ES-I3 (cell line): Measurements from ENCODE around the gene MON2.

Experiments
- H3K36me3 ChIP-seq: 2 replicates; pipeline ENCODE4 v1.6.1; 2013; ENCODE audit warnings: mild to moderate bottlenecking, low read length, control low read depth, moderate library complexity; ENCODE audit not compliant: insufficient read depth
- H3K4me1 ChIP-seq: 2 replicates; pipeline ENCODE4 v1.6.1; 2013; ENCODE audit warnings: mild to moderate bottlenecking, control low read depth, low read length; ENCODE audit not compliant: insufficient read depth
- H3K9ac ChIP-seq: 2 replicates; pipeline ENCODE4 v1.6.1; 2013; ENCODE audit warnings: low read depth, mild to moderate bottlenecking, low read length, moderate library complexity
- H3K9me3 ChIP-seq: 2 replicates; pipeline ENCODE4 v1.6.1; 2013; ENCODE audit warnings: mild to moderate bottlenecking, low read length, moderate library complexity; ENCODE audit not compliant: control insufficient read depth, insufficient read depth

Gene MON2

GRCh38 chr12:62627181-62627580, 160.6 kb downstream of the MON2 start:
- Histone ChIP-seq H3K4me1 (peaks cover 20% of the 10 kb centered on the region), H3K36me3 (no peaks in the 10 kb centered on the region), H3K9ac (no peak overlapping the region), H3K9me3 (no peaks in the 10 kb centered on the region)

GRCh38 chr12:62629413-62629812, 162.8 kb downstream of the MON2 start:
- no peaks in the 10 kb centered on the region for H3K9me3 ChIP-seq
- no peaks in the 10 kb centered on the region for H3K36me3 ChIP-seq
- no peak overlapping the region for H3K9ac ChIP-seq
- peaks cover 20% of the 10 kb centered on the region for H3K4me1 ChIP-seq

GRCh38 chr12:62629971-62630739, 163.5 kb downstream of the MON2 start:
- Histone ChIP-seq H3K4me1 (peaks cover 20% of the 10 kb centered on the region), H3K9me3 (no peaks in the 10 kb centered on the region), H3K36me3 (no peaks in the 10 kb centered on the region), H3K9ac (no peak overlapping the region)

- Histone ChIP-seq H3K4me1 (peaks cover 20% of the 10 kb centered on the region), H3K9me3 (no peaks in the 10 kb centered on the region), H3K9ac (peak overlapping the region; percentile 60; the same call in 1 of the 2 replicates)
Observed at GRCh38 chr12:62631471-62632410, 165.1 kb downstream of the MON2 start.

GRCh38 chr12:62632411-62632918, 165.8 kb downstream of the MON2 start:
- peak overlapping the region; percentile 60; the same call in 1 of the 2 replicates for H3K9ac ChIP-seq
- H3K4me1 ChIP-seq, result peaks cover 20% of the 10 kb centered on the region
- no peaks in the 10 kb centered on the region for H3K36me3 ChIP-seq
- no peaks in the 10 kb centered on the region for H3K9me3 ChIP-seq

More at GRCh38 chr12:62631471-62632410, 165.1 kb downstream of the MON2 start:
- no peaks in the 10 kb centered on the region for H3K36me3 ChIP-seq

- Histone ChIP-seq H3K9ac (no peak overlapping the region), H3K36me3 (no peaks in the 10 kb centered on the region), H3K9me3 (no peaks in the 10 kb centered on the region), H3K4me1 (peaks cover 8% of the 10 kb centered on the region; the same call in 1 of the 2 replicates)
Observed at GRCh38 chr12:62635649-62636048, 169.0 kb downstream of the MON2 start.

GRCh38 chr12:62637679-62638078, 171.1 kb downstream of the MON2 start:
- Histone ChIP-seq H3K36me3 (no peaks in the 10 kb centered on the region), H3K4me1 (peaks cover 11% of the 10 kb centered on the region), H3K9me3 (no peaks in the 10 kb centered on the region), H3K9ac (no peak overlapping the region)

GRCh38 chr12:62640910-62641448, 174.4 kb downstream of the MON2 start:
- Histone ChIP-seq H3K4me1 (peaks cover 11% of the 10 kb centered on the region), H3K9ac (no peak overlapping the region), H3K9me3 (no peaks in the 10 kb centered on the region), H3K36me3 (no peaks in the 10 kb centered on the region)

GRCh38 chr12:62642486-62642885, 175.9 kb downstream of the MON2 start:
- no peak overlapping the region for H3K9ac ChIP-seq
- peaks cover 11% of the 10 kb centered on the region for H3K4me1 ChIP-seq
- no peaks in the 10 kb centered on the region for H3K9me3 ChIP-seq
- H3K36me3 ChIP-seq, result no peaks in the 10 kb centered on the region

GRCh38 chr12:62643486-62643885, 176.9 kb downstream of the MON2 start:
- H3K4me1 ChIP-seq, result peaks cover 11% of the 10 kb centered on the region
- H3K9me3 ChIP-seq, result no peaks in the 10 kb centered on the region
- H3K36me3 ChIP-seq, result no peaks in the 10 kb centered on the region
- no peak overlapping the region for H3K9ac ChIP-seq

GRCh38 chr12:62646566-62646965, 179.9 kb downstream of the MON2 start:
- Histone ChIP-seq H3K36me3 (no peaks in the 10 kb centered on the region), H3K4me1 (peaks cover under 1% of the 10 kb centered on the region), H3K9ac (no peak overlapping the region), H3K9me3 (no peaks in the 10 kb centered on the region)

- no peaks in the 10 kb centered on the region for H3K9me3 ChIP-seq
- H3K9ac ChIP-seq, result no peak overlapping the region
- H3K36me3 ChIP-seq, result no peaks in the 10 kb centered on the region
- peaks cover under 1% of the 10 kb centered on the region; the same call in 1 of the 2 replicates for H3K4me1 ChIP-seq
Observed at GRCh38 chr12:62647586-62647985, 181.0 kb downstream of the MON2 start.

- Histone ChIP-seq H3K9me3 (no peaks in the 10 kb centered on the region), H3K9ac (no peak overlapping the region), H3K4me1 (peaks cover 21% of the 10 kb centered on the region), H3K36me3 (no peaks in the 10 kb centered on the region)
Observed at GRCh38 chr12:62649412-62650138, 182.9 kb downstream of the MON2 start.
